Stimulated activated naive CD4-positive, alpha-beta T cell (primary cell): ENCODE results near the gene KRTAP5-6.
"Not testable (repeated sequence)": the region's sequence is repeated elsewhere in the genome, so short reads cannot be mapped to it uniquely, and the experiment has no call there.

ENCODE experiments used
- DNase-seq, 6 experiments: peaks; one replicate each; lab custom pipeline; 2025; lab: John Stamatoyannopoulos, UW

The KRTAP5-6 gene

DNA sequence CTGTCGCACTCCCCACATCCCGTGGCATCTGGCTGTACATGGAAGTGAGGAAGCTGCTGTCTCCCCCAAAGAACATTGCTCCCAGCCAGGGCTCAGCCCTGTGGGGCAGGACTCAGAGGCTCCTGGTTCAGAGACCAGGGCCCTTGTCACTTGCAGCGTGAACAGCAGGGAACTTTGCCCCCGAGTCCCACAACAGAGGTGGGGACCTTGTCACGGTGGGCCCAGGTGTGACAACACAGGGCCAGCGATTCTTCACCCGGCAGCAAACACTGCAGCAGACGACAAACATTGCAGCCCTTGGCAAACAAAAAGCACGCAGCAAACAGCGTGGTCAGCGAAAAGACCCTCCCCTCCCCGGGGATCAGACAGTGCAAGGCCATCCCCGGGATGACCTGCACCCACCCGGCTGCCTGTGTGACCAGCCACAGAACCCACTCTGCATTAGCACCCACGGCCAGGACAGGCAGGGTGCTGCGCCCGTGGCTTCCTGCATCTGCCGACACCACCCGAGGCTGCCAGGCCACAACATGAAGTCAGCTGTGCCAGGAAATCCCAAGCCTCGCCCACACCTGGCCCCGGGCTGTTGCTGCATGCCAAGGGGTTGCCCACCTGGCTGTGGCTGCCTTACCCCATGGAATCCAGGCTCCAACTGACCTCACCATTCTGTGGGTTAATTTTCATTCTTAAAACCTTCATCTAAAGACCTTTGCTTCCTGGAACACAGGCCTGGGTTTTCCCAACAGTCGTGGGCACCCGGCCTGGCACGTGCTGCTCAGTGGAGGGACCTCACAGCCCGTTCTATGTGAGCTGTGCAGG lies 35.3 kb upstream of the KRTAP5-6 start:
- not testable (repeated sequence) for DNase-seq

DNA sequence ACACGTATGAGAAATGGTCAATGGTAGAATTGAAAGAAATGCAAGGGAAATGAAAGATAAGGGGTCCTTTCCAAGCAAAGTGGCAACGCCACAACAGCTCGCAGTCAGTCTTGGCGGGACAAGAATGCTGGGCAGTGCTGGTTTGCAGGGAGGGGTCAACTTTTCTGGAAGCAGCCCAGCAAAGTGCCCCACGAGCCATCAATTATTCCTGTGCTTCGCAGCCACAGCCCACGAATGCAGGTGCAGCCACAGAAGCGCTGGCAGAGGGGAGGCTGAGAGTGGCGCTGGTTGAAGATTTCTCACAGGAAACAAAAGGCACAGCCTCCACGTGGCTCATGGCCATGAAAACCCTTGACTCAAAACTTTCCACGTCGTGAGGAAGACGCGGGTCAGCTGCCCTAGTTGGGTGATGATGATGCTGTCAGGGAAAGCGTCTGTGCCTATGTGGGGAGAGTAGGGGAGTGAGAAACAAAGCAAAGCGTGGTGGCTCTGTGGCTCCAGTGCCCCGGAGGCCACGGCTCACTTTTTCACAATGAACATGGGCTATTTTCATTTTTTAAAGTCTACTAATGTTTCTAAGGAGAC lies 34.2 kb upstream of the KRTAP5-6 start:
- DNase-seq = not testable (repeated sequence)

DNA sequence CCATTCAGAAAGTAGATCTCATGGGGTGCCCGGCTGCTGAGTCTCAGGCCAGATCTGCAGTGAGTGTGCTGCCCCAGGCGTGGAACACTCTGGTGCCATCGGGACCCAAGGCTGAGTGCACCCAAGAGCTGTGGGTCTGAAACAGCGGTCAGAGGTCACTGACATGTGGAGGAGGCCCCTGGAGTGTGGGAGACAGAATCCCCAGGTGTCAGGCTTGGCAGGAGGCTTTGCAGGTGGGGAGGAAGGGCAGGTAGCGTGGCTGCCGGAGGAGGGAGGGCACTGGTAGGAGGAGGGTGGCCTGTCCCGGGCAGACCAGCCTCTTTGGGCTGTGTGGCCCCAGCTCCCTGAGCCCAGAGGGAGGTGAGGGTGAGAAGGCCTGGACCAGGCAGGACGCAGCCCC lies 31.7 kb upstream of the KRTAP5-6 start:
- DNase-seq = no peak

DNA sequence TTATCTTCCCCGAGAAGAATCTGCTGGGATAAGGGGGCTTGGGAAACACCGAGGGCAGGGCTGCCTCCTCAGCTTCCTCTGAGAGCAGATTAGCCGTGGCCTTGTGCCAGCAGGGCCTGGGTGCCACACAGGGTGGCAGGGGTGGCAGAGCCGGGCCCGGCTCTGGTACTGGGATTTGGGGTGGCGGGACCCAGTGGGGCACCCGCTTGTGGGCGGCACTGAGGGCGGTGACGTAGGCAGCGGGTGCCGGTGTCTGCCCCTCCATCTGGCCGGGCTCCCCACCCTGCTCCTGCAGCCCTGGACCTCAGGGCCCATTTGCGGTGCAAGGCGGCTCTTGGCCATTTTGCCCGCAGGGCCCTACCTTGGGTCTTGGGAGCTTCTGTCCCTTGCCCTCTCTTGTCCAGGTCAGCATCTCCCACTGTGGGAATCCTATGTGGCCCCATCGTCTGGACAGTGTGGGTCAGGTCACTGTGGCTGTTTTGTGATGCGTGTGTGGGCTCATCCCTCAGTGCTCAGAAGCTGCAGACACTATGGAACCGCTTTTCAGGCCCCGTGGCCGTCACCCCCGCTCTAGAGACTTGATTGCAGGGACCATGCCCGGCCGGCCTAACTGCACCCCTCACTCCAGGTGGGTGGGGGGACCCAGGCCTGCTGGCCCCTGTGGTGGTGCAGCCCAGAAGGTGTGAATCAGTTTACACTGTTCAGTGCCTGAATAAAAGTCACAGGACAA lies 29.7 kb upstream of the KRTAP5-6 start:
- DNase-seq = no peak

DNA sequence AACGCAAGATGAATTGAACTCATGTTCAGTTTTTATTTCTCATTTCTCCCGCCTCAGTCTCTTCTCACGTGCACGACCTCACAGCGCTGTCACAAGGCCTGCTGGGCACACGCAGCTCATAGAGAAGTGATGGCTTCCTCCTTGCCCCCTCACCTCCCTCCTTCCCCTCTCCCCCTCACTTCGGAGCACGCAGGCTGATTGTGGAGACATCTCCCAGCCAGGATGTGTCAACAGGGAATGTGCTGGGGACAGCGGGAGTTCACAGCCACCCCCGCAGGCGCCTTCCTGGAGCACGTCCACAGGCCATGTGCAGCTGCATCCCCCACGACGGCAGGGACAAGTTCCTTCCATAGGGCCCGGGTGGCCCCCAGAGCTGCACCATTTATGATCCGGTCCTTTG lies 29.1 kb upstream of the KRTAP5-6 start:
- no peak for DNase-seq

DNA sequence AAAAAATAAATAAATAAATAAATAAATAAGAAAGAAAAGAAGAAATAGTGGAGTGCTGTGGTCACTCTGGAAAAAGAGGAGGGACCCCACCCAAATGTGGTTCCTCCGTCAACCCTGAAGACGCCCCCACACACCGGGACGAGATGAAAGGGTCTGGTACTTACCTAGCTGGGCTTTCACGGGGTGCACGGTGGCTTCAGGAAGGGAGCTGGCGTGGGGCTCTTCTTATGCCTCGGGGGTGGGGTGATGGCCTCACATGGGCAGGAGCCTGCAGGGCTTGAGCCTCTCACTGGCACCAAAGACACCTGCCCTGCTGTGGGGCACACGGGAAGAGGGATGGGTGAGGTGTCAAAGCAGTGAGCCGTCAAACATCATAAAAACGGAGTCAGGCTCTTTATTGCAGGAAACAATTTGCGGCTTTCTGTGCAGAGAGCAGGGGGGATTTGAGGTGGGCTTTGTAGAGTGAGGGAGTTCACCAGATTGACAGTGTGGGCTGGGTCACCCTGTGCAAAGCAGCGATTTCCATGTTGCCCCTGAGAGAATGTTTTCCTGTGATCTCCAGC lies 28.0 kb upstream of the KRTAP5-6 start:
- DNase-seq = no peak

DNA sequence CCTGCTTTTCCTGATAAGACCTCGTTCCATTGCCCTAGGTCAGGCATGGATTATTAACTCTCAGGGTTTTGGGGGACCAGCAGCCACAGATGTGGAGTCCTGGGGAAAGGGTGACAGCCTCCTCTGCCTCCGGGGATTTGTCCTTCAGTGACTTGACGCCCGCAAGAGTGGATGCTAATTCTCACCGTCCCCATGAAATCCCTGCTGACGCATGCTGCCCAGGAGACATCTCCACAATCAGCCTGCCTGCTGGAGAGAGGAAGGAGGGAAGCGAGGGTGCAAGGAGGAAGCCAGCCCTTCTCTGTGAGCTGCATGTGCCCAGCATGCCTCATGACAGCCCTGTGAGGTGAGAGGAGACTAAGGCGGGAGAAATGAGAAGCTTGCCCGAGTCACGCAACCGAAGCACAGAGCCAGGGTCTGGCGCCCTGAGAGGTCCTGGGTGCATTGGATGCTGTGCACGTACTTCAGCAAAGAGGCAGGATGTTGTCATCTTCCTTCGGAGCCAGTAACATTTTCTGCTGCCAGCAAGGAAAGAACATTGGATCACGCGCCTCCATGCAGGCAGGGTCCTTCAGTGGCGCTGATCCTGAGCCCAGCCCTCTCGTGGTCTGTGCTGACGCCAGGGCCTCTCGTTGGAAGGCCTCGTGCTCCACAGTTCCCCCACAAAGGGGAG lies 27.3 kb upstream of the KRTAP5-6 start:
- DNase-seq = no peak

DNA sequence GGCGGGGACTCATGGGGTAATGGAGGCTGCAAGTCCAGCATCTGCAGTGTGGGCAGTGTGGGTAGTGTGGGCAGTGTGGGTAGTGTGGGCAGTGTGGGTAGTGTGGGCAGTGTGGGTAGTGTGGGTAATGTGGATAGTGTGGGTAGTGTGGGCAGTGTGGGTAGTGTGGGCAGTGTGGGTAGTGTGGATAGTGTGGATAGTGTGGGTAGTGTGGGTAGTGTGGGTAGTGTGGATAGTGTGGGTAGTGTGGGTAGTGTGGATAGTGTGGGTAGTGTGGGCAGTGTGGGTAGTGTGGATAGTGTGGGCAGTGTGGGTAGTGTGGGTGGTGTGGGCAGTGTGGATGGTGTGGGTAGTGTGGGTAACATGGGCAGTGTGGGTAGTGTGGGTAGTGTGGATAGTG lies 26.5 kb upstream of the KRTAP5-6 start:
- DNase-seq = not testable (repeated sequence)

DNA sequence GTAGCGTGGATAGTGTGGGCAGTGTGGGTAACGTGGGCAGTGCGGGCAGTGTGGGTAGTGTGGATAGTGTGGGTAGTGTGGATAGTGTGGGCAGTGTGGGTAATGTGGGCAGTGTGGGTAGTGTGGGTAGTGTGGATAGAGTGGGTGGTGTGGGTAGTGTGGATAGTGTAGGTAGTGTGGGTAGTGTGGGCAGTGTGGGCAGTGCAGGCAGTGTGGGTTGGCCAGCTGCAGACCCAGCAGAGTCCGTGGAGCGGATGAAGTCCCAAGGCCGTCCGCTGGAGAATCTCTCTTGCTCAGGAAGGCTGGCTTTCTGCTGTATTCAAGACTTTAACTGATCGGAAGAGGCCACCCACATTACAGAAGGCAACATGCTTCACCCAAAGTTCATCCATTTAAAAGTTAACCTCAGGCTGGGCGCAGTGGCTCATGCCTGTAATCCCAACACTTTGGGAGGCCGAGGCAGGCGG lies 26.1 kb upstream of the KRTAP5-6 start:
- no peak for DNase-seq

DNA sequence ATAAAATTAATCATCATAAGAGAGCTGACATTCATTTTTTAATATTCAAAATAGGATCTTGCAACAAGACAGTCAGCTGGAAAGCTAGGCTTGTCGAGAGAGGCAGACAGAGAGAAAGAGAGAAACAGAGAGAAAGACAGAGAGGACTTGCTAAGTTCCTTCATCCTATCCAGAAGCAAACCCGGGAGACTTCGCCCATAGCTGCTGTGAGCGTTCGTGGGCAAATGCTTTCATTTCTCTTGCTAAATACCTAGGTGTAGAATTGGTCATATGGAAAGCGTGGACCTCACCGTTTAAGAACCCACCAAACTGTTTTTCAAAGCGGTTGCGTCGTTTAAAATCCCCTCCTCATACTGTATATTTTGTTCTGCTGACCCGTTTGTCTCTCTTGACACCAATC lies 25.3 kb upstream of the KRTAP5-6 start:
- no peak for DNase-seq

DNA sequence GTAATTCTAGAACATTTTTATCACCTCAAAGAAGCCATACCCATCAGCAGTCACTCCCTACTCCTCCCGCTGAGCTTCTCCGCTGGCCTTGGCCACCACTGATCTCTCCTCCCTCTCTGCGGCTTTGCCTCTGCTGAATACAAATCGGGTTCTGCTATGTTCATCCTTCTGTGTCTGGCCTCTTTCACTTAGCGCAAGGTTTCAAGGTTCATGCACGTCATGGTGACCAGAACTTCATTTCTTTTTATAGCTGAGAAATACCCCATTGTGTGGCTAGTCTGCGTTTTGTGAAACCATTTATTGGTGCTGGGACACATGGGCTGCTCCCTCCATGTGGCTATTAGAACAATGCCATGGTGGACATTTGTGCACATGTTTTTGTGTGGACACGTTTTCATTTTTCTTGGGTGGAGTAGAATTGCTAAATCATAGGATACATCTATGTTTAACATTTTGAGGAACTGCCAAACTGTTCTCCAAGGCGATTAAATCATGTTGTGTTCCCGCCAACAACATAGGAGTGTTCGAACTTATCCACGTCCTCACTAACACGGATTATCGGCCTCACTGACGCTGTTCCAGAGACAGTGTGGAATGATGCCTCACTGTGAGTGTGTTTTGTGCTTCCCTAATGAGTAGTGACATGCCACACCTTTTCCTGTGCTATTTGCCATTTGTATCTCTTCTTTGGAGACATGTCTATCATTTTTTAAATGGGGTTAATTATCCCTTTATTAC lies 24.2 kb upstream of the KRTAP5-6 start:
- DNase-seq = no peak

DNA sequence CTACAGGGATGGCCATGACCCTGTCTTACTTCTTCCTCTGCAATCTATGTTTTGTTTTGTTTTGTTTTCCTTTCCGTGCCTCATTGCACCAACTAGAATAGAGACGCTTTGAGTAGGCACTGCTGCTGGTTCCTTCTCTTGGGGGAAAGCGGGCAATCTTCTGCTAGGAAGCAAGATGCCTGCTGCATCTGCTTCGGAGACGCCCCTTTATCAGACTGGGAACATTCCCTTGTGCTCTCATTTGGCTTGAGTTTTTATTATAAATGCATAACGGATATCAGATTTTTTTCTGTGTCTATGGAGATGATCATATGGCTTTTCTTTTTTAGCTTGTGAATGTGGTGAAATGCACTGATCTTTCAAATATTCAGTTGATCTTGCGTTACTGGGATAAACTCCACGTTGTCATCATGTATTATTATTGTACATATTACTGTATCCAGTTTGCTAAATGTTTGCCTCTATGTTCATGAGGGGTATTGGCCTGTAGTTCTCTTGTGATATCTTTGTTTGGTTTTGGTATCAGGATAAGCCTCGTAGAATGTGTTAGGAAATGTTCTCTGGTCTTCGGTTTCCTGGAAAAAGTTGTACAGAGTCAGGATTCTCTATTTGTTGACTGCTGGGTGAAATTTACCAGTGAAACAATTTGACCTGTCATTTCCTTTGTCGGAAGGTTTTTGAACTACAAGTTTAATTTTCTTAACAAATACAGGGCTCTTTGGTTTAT lies 23.4 kb upstream of the KRTAP5-6 start:
- no peak for DNase-seq

DNA sequence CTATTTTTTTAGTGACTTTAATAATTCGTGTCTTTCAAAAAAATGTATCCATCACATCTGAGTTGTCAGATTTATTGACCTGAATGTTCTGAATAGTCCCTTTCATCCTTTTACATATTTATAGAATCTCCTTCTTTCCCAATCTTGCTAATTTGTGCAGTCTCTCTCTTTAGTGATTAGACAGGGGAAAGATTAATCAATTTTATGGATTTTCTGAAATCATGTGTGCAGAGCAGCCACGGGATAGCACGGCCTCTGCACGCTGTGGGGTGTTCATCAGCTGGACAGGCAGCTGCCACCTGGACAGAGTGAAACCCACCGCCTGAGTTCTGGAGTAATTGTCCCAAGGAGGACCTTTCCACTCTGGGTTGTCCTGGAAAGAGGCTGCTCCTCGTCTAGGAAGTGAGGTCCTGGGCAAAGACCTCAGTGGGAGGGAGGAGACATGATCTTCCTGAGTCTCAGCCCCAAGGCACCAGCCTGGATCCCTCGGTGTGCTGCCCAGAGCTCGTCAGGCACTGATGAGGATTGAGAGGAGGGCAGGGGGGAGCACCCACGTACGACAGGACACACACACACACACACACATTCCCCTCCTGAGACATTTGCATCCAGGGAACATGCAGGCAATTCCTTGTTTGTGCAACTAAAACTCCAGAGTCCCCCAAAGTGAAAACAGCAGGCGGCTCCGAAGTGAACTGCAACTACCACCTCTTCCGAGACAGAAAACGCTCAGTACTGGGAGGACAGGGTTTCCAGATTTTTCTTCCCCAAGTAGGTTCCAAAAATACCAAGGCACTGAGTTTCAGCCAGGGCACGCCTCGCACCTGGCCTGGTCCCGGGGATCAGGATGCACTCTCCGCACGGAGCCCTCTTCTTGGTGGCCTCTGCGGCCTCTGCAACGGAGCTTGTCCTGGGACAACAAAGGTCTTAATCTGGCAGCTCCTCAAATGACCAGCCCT lies 22.5 kb upstream of the KRTAP5-6 start:
- DNase-seq = no peak

DNA sequence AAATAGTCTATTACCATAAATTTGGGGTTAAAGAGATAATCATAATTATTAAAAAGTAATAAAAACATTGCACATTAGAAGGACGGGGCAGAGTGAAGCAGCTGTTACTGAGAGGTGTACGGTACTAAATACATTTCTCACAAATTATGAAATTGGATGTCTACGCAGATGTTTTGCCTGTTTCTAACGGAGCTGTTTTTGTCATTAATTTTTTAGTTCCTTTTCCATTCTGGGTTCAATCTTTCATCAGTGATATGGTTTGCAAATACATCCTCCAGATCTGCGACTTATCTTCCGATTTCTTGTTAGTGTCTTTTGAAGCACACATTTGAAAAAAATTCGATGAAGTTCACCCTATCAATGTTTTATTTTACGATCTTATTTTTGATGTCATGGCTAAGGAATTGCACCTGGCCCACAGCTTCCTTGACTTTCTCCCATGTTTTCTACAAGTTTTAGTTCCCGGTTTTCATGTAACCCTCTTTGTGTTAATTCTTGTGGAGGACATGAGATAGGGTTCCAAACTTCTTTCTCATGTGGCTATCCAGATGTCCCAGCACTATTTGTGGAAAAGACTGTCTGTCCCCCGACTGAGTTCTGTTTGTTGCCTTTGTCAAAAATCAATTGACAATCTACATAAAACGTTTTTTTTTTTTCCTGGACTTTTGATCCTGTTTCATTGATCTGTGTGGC lies 21.3 kb upstream of the KRTAP5-6 start:
- DNase-seq = no peak

DNA sequence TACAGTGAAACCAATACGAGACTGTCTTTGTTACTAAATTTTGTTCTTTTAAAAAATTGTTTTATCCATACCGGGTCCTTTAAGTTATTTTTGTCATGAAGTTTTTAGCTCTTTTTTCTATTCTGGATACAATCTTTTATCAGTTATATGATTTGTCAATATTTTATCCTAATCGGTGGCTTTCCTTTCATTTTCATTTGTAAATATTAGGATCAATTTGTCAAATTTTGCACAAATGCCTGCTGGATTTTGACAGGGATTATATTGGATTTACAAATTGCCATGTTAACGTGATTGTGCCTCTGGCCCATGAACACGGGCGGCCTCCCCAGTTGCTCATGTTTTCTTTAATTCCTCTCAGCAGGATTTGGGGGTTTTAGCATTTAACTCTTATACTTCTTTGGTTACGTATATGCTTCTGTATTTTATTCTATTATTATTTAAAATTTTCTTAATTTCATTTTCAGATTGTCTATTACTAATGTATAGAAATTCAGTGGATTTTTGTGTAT lies 20.7 kb upstream of the KRTAP5-6 start:
- DNase-seq = no peak

DNA sequence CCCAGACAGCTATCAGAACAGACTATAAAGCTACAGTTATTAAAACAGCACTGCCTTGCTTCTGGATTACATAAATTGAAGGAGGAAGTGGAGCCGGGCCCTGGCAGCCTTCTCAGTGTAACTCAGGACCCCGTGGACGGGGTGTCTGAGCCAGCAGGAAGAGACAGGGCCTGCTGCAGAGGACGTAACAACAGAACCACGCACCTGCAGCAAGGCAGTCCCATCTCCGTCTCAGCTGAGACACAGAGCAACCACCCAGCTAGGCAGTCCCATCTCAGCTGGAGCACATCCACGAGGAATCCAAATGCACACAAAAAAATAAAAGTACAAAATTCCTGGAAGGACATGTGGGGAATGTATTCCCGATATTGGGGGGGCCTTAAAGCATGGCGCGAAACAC lies 17.1 kb upstream of the KRTAP5-6 start:
- DNase-seq = no peak

DNA sequence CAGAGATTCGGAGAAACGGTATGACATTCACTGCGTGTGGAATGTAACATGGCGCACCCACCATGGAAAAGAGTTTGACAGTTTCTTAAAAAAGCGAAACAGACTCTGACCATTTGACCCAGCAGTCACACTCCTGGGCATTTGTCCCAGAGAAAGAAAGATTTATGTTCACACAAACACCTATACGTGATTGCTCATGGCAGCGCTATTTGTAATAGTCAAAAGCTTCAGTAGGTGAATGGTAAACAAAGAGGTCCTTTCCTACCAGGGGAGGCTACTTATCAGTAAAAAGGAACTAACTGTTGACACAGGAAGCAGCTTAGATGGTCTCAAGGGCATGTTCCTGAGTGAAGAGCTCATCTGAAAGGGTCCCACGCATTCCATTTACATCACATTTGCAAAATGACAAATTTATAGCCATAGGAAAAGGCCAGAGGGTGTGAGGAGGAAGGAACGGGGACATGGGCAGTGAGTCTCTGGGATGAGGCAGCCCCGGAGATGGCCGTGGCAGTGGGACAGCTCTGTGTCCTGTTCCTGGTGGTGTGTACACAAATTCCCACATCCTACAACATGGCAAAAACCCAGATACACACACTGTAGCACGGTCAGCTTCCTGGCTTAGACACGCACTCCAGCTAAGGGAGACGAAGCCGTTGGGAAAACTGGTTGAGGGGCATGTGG lies 14.6 kb upstream of the KRTAP5-6 start:
- no peak for DNase-seq

DNA sequence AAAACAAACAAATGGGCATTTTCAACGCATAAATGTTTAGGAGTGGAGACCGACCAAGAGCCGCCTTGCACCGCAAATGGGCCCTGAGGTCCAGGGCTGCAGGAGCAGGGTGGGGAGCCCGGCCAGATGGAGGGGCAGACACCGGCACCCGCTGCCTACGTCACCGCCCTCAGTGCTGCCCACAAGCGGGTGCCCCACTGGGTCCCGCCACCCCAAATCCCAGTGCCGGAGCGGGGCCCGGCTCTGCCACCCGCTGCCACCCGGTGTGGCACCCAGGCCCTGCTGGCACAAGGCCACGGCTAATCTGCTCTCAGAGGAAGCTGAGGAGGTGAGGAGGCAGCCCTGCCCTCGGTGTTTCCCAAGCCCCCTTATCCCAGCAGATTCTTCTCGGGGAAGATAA lies 13.8 kb upstream of the KRTAP5-6 start:
- DNase-seq = not testable (repeated sequence)
